UCSD-AML1 (cell line): Measurements from ENCODE around the gene COA5.

Experiments
- DNase-seq: peaks from one replicate; lab custom pipeline; 2025; ENCODE audit not compliant: unreplicated experiment; lab: John Stamatoyannopoulos, UW

The COA5 gene

GRCh38 chr2:98608116-98608961 is at the start of gene COA5, which contains the start of gene UNC50:
COA5 (minus strand) TSS chr2:98608512; CDS start chr2:98608405, 107 bp downstream.
UNC50 (plus strand) TSS chr2:98608589; CDS start chr2:98609760, 1,171 bp downstream.
- DNase-seq = peak; percentile 92

GRCh38 chr2:98656800-98657199 is 48.5 kb upstream of the COA5 start:
- DNase-seq = no peak

GRCh38 chr2:98654699-98655495 is 46.6 kb upstream of the COA5 start:
- DNase-seq = no peak

GRCh38 chr2:98650998-98651397 is 42.7 kb upstream of the COA5 start:
- no peak for DNase-seq

GRCh38 chr2:98649992-98650375 is 41.7 kb upstream of the COA5 start:
- no peak for DNase-seq

GRCh38 chr2:98649135-98649991 is 41.1 kb upstream of the COA5 start:
- DNase-seq = peak; percentile 67

- no peak for DNase-seq
Measured at GRCh38 chr2:98648451-98648850, 40.1 kb upstream of the COA5 start.

- DNase-seq = no peak
Measured at GRCh38 chr2:98647636-98648035, 39.3 kb upstream of the COA5 start.

GRCh38 chr2:98643496-98644100 is 35.3 kb upstream of the COA5 start:
- no peak for DNase-seq

GRCh38 chr2:98637401-98638147 is 29.3 kb upstream of the COA5 start:
- DNase-seq = no peak

- DNase-seq = no peak
Measured at GRCh38 chr2:98634406-98635092, 26.2 kb upstream of the COA5 start.

GRCh38 chr2:98632351-98632750 is 24.0 kb upstream of the COA5 start:
- no peak for DNase-seq

- DNase-seq = no peak
Measured at GRCh38 chr2:98623657-98624056, 15.3 kb upstream of the COA5 start.

GRCh38 chr2:98617149-98617548 is 8.8 kb upstream of the COA5 start:
- no peak for DNase-seq

- DNase-seq = no peak
Measured at GRCh38 chr2:98615481-98615880, 7.2 kb upstream of the COA5 start.

- DNase-seq = no peak
Measured at GRCh38 chr2:98614024-98614739, 5.9 kb upstream of the COA5 start.

GRCh38 chr2:98608962-98609604 is 771 bp upstream of the COA5 start:
- peak; percentile 40 for DNase-seq

GRCh38 chr2:98607741-98608115 is 584 bp downstream of the COA5 start:
- DNase-seq = no peak
